K562 (cell line): ENCODE results near the gene TUT4. TPM values are rescaled to one million over a fixed set of nuclear protein-coding genes. Genes with fewer than 3 reads are reported as not detected.

ENCODE experiments used
- IRF9 ChIP-seq: fragments of 450-650 bp; IDR thresholded peaks from 2 replicates; pipeline ENCODE4 v1.6.1; 2016; ENCODE audit warnings: missing biosample characterization, missing genetic modification characterization
- MECOM ChIP-seq: fragments of 250-450 bp; sonication (Bioruptor Pico); IDR thresholded peaks from 2 replicates; pipeline ENCODE4 v1.8.0; 2022; ENCODE audit warnings: inconsistent platforms
- PHF20 ChIP-seq: fragments of 450-650 bp; IDR thresholded peaks from 2 replicates; pipeline ENCODE4 v1.6.1; 2018; ENCODE audit not compliant: partially characterized antibody
- PREB ChIP-seq: sonication (generic); formaldehyde crosslinking; IDR thresholded peaks from 2 replicates; pipeline ENCODE4 v1.8.1; 2023; ENCODE audit warnings: mild to moderate bottlenecking, missing genetic modification reagents
- SAP30 ChIP-seq: fragments of 200-600 bp; sonication (generic); IDR thresholded peaks from 2 replicates; pipeline ENCODE4 v1.6.1; 2012; ENCODE audit warnings: borderline replicate concordance, low read depth, mild to moderate bottlenecking, moderate library complexity, low read length, control low read depth, inconsistent platforms; ENCODE audit not compliant: insufficient read depth, poor library complexity, severe bottlenecking
- ZBTB5 ChIP-seq: fragments of 450-650 bp; IDR thresholded peaks from 2 replicates; pipeline ENCODE4 v1.6.1; 2017; ENCODE audit warnings: antibody characterized with exemption
- ZBTB9 ChIP-seq: fragments of 450-650 bp; formaldehyde crosslinking; IDR thresholded peaks from 2 replicates; pipeline ENCODE4 v1.4.0; 2020; ENCODE audit warnings: mild to moderate bottlenecking, moderate library complexity
- ZNF318 ChIP-seq, 2 experiments: fragments of 450-650 bp; IDR thresholded peaks; 2 replicates each; pipeline ENCODE4 v1.6.1; 2016; ENCODE audit warnings: mild to moderate bottlenecking in 2 of 2, borderline replicate concordance in 1 of 2, low read depth in 1 of 2, moderate library complexity in 1 of 2
- ZNF766 ChIP-seq: fragments of 200-800 bp; sonication (Bioruptor generic); conservative IDR thresholded peaks from 2 replicates; pipeline ENCODE4 v1.6.1; 2016; ENCODE audit warnings: missing genetic modification characterization, missing compliant biosample characterization
- polyA plus RNA-seq, 8 experiments: library from polyadenylated mRNA; depleted of rRNA in 4 of 8; stranded (reverse) in 5 of 8; unstranded in 3 of 8; fragments of >200 nt; fragmentation: Nextera tagmentation in 2 of 8; fragmentation: Illumina TruSeq in 1 of 8; extraction: Ambion mirVana in 2 of 8; extraction: Trizol in 1 of 8; gene quantifications; 2 replicates each; pipeline versions ENCODE4 v1.2.1 to v1.2.3, GENCODE V29; 2011 to 2014; ENCODE audit warnings: inconsistent platforms in 1 of 8, missing spikeins in 1 of 8
- total RNA-seq, 7 experiments: library from RNA; depleted of rRNA in 6 of 7; stranded (reverse); fragments of >200 nt in 6 of 7; fragmentation: Illumina TruSeq in 2 of 7; extraction: Trizol in 2 of 7; gene quantifications; 2 replicates each; pipeline versions ENCODE4 v1.2.1 to v1.2.3, GENCODE V29; 2011 to 2021; ENCODE audit warnings: low replicate concordance in 1 of 7

The TUT4 gene
- total and polyA plus RNA-seq, 9 of the 15 experiments (the other 6 are each of a cell fraction or from before 2014, with no cell fraction given): 15.8 to 53.5 (median 36.7) TPM

- TF ChIP-seq ZNF318 (IDR thresholded peaks at IDR 0.05; ENCODE audit: borderline replicate concordance in 1 of 2, low read depth in 1 of 2): no peak
- TF ChIP-seq PREB (CRISPR knock-in tag): 0 out of 2 replicates have a peak, but pooled peaks have one; percentile 39
- no peak for TF ChIP-seq IRF9 (tag)
- no peak for TF ChIP-seq MECOM (CRISPR knock-in tag)
- TF ChIP-seq ZBTB9 (CRISPR knock-in tag): peak; percentile 76; the same call in 1 of the 2 replicates
- no peak for TF ChIP-seq ZBTB5
- peak; percentile 73 for TF ChIP-seq SAP30
- peak; percentile 78 for TF ChIP-seq PHF20
- TF ChIP-seq ZNF766 (CRISPR knock-in tag): no peak
Observed at GRCh38 chr1:52552505-52553361, at the start of gene TUT4 (continued).
